SK-N-SH (cell line): Measurements from ENCODE around the gene ABCB1. TPM values are rescaled to one million over a fixed set of nuclear protein-coding genes. Genes with fewer than 3 reads are reported as not detected.

Experiments used
- CTCF ChIA-PET: fragments of 300-600, 350-600 bp; formaldehyde crosslinking; extraction: SDS; loops from one replicate; lab custom pipeline; 2021; lab: Yijun Ruan, JAX
- POLR2A ChIA-PET: fragments of 350-600 bp; sonication (Branson Sonifier 250); formaldehyde crosslinking; extraction: SDS; loops from one replicate; lab custom pipeline; 2020; ENCODE audit warnings: antibody characterized with exemption, inconsistent platforms; lab: Yijun Ruan, JAX
- DNase-seq: peaks from one replicate; pipeline ENCODE4 v3.0.0; 2012
- H2AFZ ChIP-seq: fragments of 200-600 bp; sonication (generic); 2 replicates; pipeline ENCODE4 v1.8.1; 2016; ENCODE audit warnings: antibody characterized with exemption, mild to moderate bottlenecking, low read depth
- H3F3A ChIP-seq: fragments of 200-600 bp; sonication (generic); replicated peaks from 2 replicates; pipeline ENCODE3; 2016; ENCODE audit warnings: antibody characterized with exemption, mild to moderate bottlenecking; ENCODE audit not compliant: insufficient read depth
- H3K27ac ChIP-seq, 2 experiments: fragments of 200-500 bp in 1 of 2; fragments of 200-600 bp in 1 of 2; sonication (Bioruptor generic) in 1 of 2; sonication (generic), shearing (Covaris generic) in 1 of 2; 2 replicates each; pipeline versions ENCODE4 v1.5.1 to v1.6.1; 2014 to 2016; ENCODE audit warnings: low read depth in 2 of 2, inconsistent platforms in 1 of 2, low read length in 1 of 2, mild to moderate bottlenecking in 1 of 2, mixed read lengths in 1 of 2
- H3K27me3 ChIP-seq: fragments of 200-600 bp; sonication (generic), shearing (Covaris generic); 2 replicates; pipeline ENCODE4 v1.6.1; 2016; ENCODE audit warnings: mixed run types; ENCODE audit not compliant: insufficient read depth
- H3K36me3 ChIP-seq, 2 experiments: fragments of 200-500 bp in 1 of 2; fragments of 200-600 bp in 1 of 2; sonication (Bioruptor generic) in 1 of 2; sonication (generic) in 1 of 2; replicated peaks in 1 of 2; 2 replicates each; pipeline versions ENCODE3 to v1.5.1; 2014 to 2016; ENCODE audit warnings: low read length in 1 of 2, mild to moderate bottlenecking in 1 of 2; ENCODE audit not compliant: insufficient read depth in 2 of 2, control insufficient read depth in 1 of 2
- H3K4me1 ChIP-seq, 2 experiments: fragments of 200-500 bp in 1 of 2; fragments of 200-600 bp in 1 of 2; sonication (Bioruptor generic) in 1 of 2; sonication (generic), shearing (Covaris generic) in 1 of 2; 2 replicates each; pipeline versions ENCODE4 v1.5.1 to v1.6.1; 2014 to 2016; ENCODE audit warnings: low read depth in 1 of 2, low read length in 1 of 2, mixed run types in 1 of 2; ENCODE audit not compliant: insufficient read depth in 2 of 2, control insufficient read depth in 1 of 2
- H3K4me2 ChIP-seq: fragments of 200-600 bp; sonication (generic), shearing (Covaris generic); 2 replicates; pipeline ENCODE4 v1.6.1; 2017; ENCODE audit warnings: mixed run types
- H3K4me3 ChIP-seq, 2 experiments: fragments of 200-500 bp in 1 of 2; fragments of 200-600 bp in 1 of 2; sonication (Bioruptor generic) in 1 of 2; sonication (generic), shearing (Covaris generic) in 1 of 2; 2 replicates each; pipeline versions ENCODE4 v1.5.1 to v1.8.1; 2014 to 2016; ENCODE audit warnings: low read depth in 2 of 2, inconsistent platforms in 1 of 2, low read length in 1 of 2, mild to moderate bottlenecking in 1 of 2, mixed read lengths in 1 of 2, moderate library complexity in 1 of 2
- H3K79me2 ChIP-seq: fragments of 200-600 bp; sonication (generic); 2 replicates; pipeline ENCODE4 v1.8.1; 2017; ENCODE audit warnings: mild to moderate bottlenecking; ENCODE audit not compliant: insufficient read depth
- H3K9ac ChIP-seq: fragments of 200-600 bp; sonication (generic); 2 replicates; pipeline ENCODE4 v1.6.1; 2017; ENCODE audit warnings: mixed run types
- H3K9me2 ChIP-seq: fragments of 200-600 bp; sonication (generic); 2 replicates; pipeline ENCODE4 v1.6.1; 2017; ENCODE audit warnings: mixed run types
- H3K9me3 ChIP-seq: fragments of 200-600 bp; sonication (generic); 2 replicates; pipeline ENCODE4 v1.6.1; 2017; ENCODE audit warnings: mixed run types, mild to moderate bottlenecking, moderate library complexity
- H4K20me1 ChIP-seq: fragments of 200-600 bp; sonication (generic); 2 replicates; pipeline ENCODE4 v1.6.1; 2017; ENCODE audit warnings: mild to moderate bottlenecking, mixed run types; ENCODE audit not compliant: insufficient read depth
- ELF1 ChIP-seq: IDR thresholded peaks from 2 replicates; pipeline ENCODE4 v1.4.0; 2012
- FOXM1 ChIP-seq: IDR thresholded peaks from 2 replicates; pipeline ENCODE4 v1.4.0; 2012; ENCODE audit warnings: low read depth, mild to moderate bottlenecking
- GABPA ChIP-seq: IDR thresholded peaks from 2 replicates; pipeline ENCODE4 v1.4.0; 2012; ENCODE audit warnings: low read depth, mild to moderate bottlenecking
- GATA2 ChIP-seq: sonication (generic); formaldehyde crosslinking; IDR thresholded peaks from 2 replicates; pipeline ENCODE4 v1.5.0; 2020; ENCODE audit warnings: mild to moderate bottlenecking, missing genetic modification reagents
- IRF3 ChIP-seq: fragments of 150-350 bp; IDR thresholded peaks from 2 replicates; pipeline ENCODE4 v1.6.1; 2016; ENCODE audit warnings: mild to moderate bottlenecking, low read depth, low read length
- JUND ChIP-seq: IDR thresholded peaks from 2 replicates; pipeline ENCODE4 v1.4.0; 2012
- MAX ChIP-seq: IDR thresholded peaks from 2 replicates; pipeline ENCODE4 v1.4.0; 2012; ENCODE audit warnings: low read depth
- MEF2A ChIP-seq: IDR thresholded peaks from 2 replicates; pipeline ENCODE4 v1.4.0; 2012; ENCODE audit warnings: low read depth, borderline replicate concordance
- MXI1 ChIP-seq: IDR thresholded peaks from 2 replicates; pipeline ENCODE4 v1.6.1; 2012; ENCODE audit warnings: mild to moderate bottlenecking, low read depth, low read length, improper control_type of control experiment
- PBX3 ChIP-seq: IDR thresholded peaks from 2 replicates; pipeline ENCODE4; 2012
- POLR2AphosphoS5 ChIP-seq: IDR thresholded peaks from 2 replicates; pipeline ENCODE4 v1.6.1; 2012; ENCODE audit warnings: low read depth, low read length
- RAD21 ChIP-seq: IDR thresholded peaks from 2 replicates; pipeline ENCODE4 v1.6.1; 2012; ENCODE audit warnings: mild to moderate bottlenecking, low read length
- RFX5 ChIP-seq: IDR thresholded peaks from 2 replicates; pipeline ENCODE4 v1.6.1; 2012; ENCODE audit warnings: mild to moderate bottlenecking, improper control_type of control experiment, low read length
- RXRA ChIP-seq: IDR thresholded peaks from 2 replicates; pipeline ENCODE4 v1.4.0; 2012; ENCODE audit warnings: low read depth, mild to moderate bottlenecking, borderline replicate concordance
- SIN3A ChIP-seq: IDR thresholded peaks from 2 replicates; pipeline ENCODE4 v1.6.1; 2012; ENCODE audit warnings: low read depth, mild to moderate bottlenecking, low read length, moderate library complexity, borderline replicate concordance
- TAF1 ChIP-seq: IDR thresholded peaks from 2 replicates; pipeline ENCODE4 v1.6.1; 2012; ENCODE audit warnings: low read depth, mild to moderate bottlenecking, low read length, moderate library complexity, borderline replicate concordance
- TEAD4 ChIP-seq: IDR thresholded peaks from 2 replicates; pipeline ENCODE4 v1.4.0; 2012; ENCODE audit warnings: mild to moderate bottlenecking, borderline replicate concordance; ENCODE audit not compliant: insufficient read depth
- USF2 ChIP-seq: fragments of 150-350 bp; IDR thresholded peaks from 2 replicates; pipeline ENCODE4 v1.6.1; 2017; ENCODE audit warnings: antibody characterized with exemption, low read length, low read depth, borderline replicate concordance
- ZBTB33 ChIP-seq: IDR thresholded peaks from 2 replicates; pipeline ENCODE4 v1.4.0; 2012; ENCODE audit warnings: low read depth, borderline replicate concordance
- WGBS: methylation state at CpG from one replicate; pipeline ENCODE4 v1.1.6; 2017; ENCODE audit warnings: low lambda C conversion rate; 5-methylcytosine and 5-hydroxymethylcytosine counted together
- polyA plus RNA-seq, 3 experiments: library from polyadenylated mRNA; depleted of rRNA; stranded (reverse); fragments of >200 nt; gene quantifications; 2 replicates each; pipeline ENCODE4 v1.2.3, GENCODE V29; 2012

ABCB1 gene
- polyA plus RNA-seq, 1 of the 3 experiments (the other 2 are of a cell fraction): 2.0 TPM

GRCh38 chr7:87473986-87474385, 126.7 kb downstream of the ABCB1 start (continued):
- TF ChIP-seq ZBTB33 (no peak), JUND (no peak), MAX (no peak), MXI1 (no peak), FOXM1 (no peak)

- Histone ChIP-seq H3K27me3 (peaks cover 14% of the 10 kb centered on the region), H2AFZ (no peak overlapping the region), H3K36me3 (no peaks in the 10 kb centered on the region), H3K79me2 (no peaks in the 10 kb centered on the region), H3K27ac (no peak overlapping the region), H4K20me1 (no peaks in the 10 kb centered on the region), H3K9me2 (no peaks in the 10 kb centered on the region), H3K4me1 (peaks cover 0 to 14% of the 10 kb centered on the region in 2 experiments; a peak in 1 of 4 replicates), H3K9me3 (no peaks in the 10 kb centered on the region), H3F3A (no peaks in the 10 kb centered on the region), H3K9ac (no peak overlapping the region), H3K4me2 (no peak overlapping the region), H3K4me3 (no peak overlapping the region)
- DNase-seq: no peak
- TF ChIP-seq SIN3A: no peak
- TF ChIP-seq MEF2A: no peak
- no peak for TF ChIP-seq RAD21
- TF ChIP-seq RXRA: no peak
- TF ChIP-seq GATA2 (CRISPR knock-in tag): no peak
- no peak for TF ChIP-seq TEAD4
- TF ChIP-seq IRF3: no peak
- TF ChIP-seq POLR2AphosphoS5: no peak
- POLR2A ChIA-PET: no interaction called here
- WGBS: 55% methylated on average over 2 of the region's 2 CpGs
- CTCF ChIA-PET: interaction anchor here (1.1 to 1.4 kb wide), 2 partner anchors 17 to 20 kb away, joined by 4 to 5 read pairs; no protein-coding TSS in a partner anchor
Measured at GRCh38 chr7:87473192-87473591, 127.5 kb downstream of the ABCB1 start.

GRCh38 chr7:87471473-87471872, 129.2 kb downstream of the ABCB1 start:
- H3K36me3 ChIP-seq: no peaks in the 10 kb centered on the region
- H2AFZ ChIP-seq: no peak overlapping the region
- no peak for TF ChIP-seq RXRA
- no peak for TF ChIP-seq PBX3
- no peak for TF ChIP-seq GABPA
- no peak for TF ChIP-seq MAX
- no peak for TF ChIP-seq USF2
- no peak for TF ChIP-seq TAF1
- TF ChIP-seq ELF1: no peak
- TF ChIP-seq RFX5: no peak
- no peak for TF ChIP-seq JUND
- POLR2A ChIA-PET: no interaction called here
- H3K27me3 ChIP-seq: peaks cover 14% of the 10 kb centered on the region
- H4K20me1 ChIP-seq: no peaks in the 10 kb centered on the region
- CTCF ChIA-PET: interaction anchor here (0.9 to 1.0 kb wide), 2 partner anchors 12 to 62 kb away, joined by 3 to 4 read pairs; no protein-coding TSS in a partner anchor
- peaks cover 0 to 14% of the 10 kb centered on the region in 2 experiments; a peak in 1 of 4 replicates for H3K4me1 ChIP-seq
- H3K79me2 ChIP-seq: no peaks in the 10 kb centered on the region
- no peaks in the 10 kb centered on the region for H3K9me3 ChIP-seq
- DNase-seq: no peak
- no peaks in the 10 kb centered on the region for H3K9me2 ChIP-seq
- no peak overlapping the region for H3K4me3 ChIP-seq
- H3K27ac ChIP-seq: no peak overlapping the region
- whole genome bisulfite sequencing: 45% methylated on average over 2 of the region's 2 CpGs
- no peak overlapping the region for H3K9ac ChIP-seq
- no peak overlapping the region for H3K4me2 ChIP-seq
- H3F3A ChIP-seq: no peaks in the 10 kb centered on the region
